K562 (cell line): ENCODE measurements around the gene LAMA5. TPM values are rescaled to one million over a fixed set of nuclear protein-coding genes. Genes with fewer than 3 reads are reported as not detected.

ENCODE experiments used
- CCNT2 ChIP-seq: IDR thresholded peaks from 2 replicates; pipeline ENCODE4 v1.6.1; 2011; ENCODE audit warnings: borderline replicate concordance, low read depth, mild to moderate bottlenecking, moderate library complexity, mixed read lengths, low read length; ENCODE audit not compliant: insufficient read length; ENCODE audit errors: extremely low read depth
- IFI16 ChIP-seq: fragments of 250-450 bp; sonication (Bioruptor Pico); IDR thresholded peaks from 2 replicates; pipeline ENCODE4 v2.1.2; 2022; ENCODE audit warnings: mild to moderate bottlenecking, inconsistent platforms
- MAFK ChIP-seq: IDR thresholded peaks from 2 replicates; pipeline ENCODE4 v1.6.1; 2011; ENCODE audit warnings: low read length, improper control_type of control experiment
- MCM3 ChIP-seq: fragments of 450-650 bp; IDR thresholded peaks from 2 replicates; pipeline ENCODE4 v1.6.1; 2016
- POLR3G ChIP-seq: IDR thresholded peaks from 2 replicates; pipeline ENCODE4 v1.6.1; 2011; ENCODE audit not compliant: insufficient read length, insufficient replicate concordance; ENCODE audit errors: extremely low read depth
- ZBTB40 ChIP-seq, 2 experiments: fragments of 450-650 bp in 1 of 2; sonication (generic) in 1 of 2; formaldehyde crosslinking in 1 of 2; IDR thresholded peaks; 2 replicates each; pipeline versions ENCODE4 v1.7.1 to v1.9.0; 2016 to 2022; ENCODE audit warnings: inconsistent platforms in 1 of 2, mild to moderate bottlenecking in 1 of 2, missing genetic modification reagents in 1 of 2
- ZNF639 ChIP-seq, 2 experiments: fragments of 200-800 bp in 1 of 2; sonication (Bioruptor generic) in 1 of 2; sonication (generic) in 1 of 2; formaldehyde crosslinking in 1 of 2; IDR thresholded peaks in 1 of 2; conservative IDR thresholded peaks in 1 of 2; 2 replicates each; pipeline versions ENCODE4 v1.5.0 to v1.6.1; 2016 to 2020; ENCODE audit warnings: missing compliant biosample characterization in 1 of 2, missing genetic modification characterization in 1 of 2, missing genetic modification reagents in 1 of 2
- polyA plus RNA-seq, 8 experiments: library from polyadenylated mRNA; depleted of rRNA in 4 of 8; stranded (reverse) in 5 of 8; unstranded in 3 of 8; fragments of >200 nt; fragmentation: Nextera tagmentation in 2 of 8; fragmentation: Illumina TruSeq in 1 of 8; extraction: Ambion mirVana in 2 of 8; extraction: Trizol in 1 of 8; gene quantifications; 2 replicates each; pipeline versions ENCODE4 v1.2.1 to v1.2.3, GENCODE V29; 2011 to 2014; ENCODE audit warnings: inconsistent platforms in 1 of 8, missing spikeins in 1 of 8
- total RNA-seq, 7 experiments: library from RNA; depleted of rRNA in 6 of 7; stranded (reverse); fragments of >200 nt in 6 of 7; fragmentation: Illumina TruSeq in 2 of 7; extraction: Trizol in 2 of 7; gene quantifications; 2 replicates each; pipeline versions ENCODE4 v1.2.1 to v1.2.3, GENCODE V29; 2011 to 2021; ENCODE audit warnings: low replicate concordance in 1 of 7
- TF ChIP-seq, protein P1 (sequence below): fragments of 450-650 bp; IDR thresholded peaks from 2 replicates; pipeline ENCODE4 v1.6.1; 2018; ENCODE audit warnings: mild to moderate bottlenecking, low read depth; ENCODE audit not compliant: partially characterized antibody

LAMA5 gene
- total and polyA plus RNA-seq, 9 of the 15 experiments (the other 6 are each of a cell fraction or from before 2014, with no cell fraction given): 0.31 to 101 (median 7.8) TPM

DNA sequence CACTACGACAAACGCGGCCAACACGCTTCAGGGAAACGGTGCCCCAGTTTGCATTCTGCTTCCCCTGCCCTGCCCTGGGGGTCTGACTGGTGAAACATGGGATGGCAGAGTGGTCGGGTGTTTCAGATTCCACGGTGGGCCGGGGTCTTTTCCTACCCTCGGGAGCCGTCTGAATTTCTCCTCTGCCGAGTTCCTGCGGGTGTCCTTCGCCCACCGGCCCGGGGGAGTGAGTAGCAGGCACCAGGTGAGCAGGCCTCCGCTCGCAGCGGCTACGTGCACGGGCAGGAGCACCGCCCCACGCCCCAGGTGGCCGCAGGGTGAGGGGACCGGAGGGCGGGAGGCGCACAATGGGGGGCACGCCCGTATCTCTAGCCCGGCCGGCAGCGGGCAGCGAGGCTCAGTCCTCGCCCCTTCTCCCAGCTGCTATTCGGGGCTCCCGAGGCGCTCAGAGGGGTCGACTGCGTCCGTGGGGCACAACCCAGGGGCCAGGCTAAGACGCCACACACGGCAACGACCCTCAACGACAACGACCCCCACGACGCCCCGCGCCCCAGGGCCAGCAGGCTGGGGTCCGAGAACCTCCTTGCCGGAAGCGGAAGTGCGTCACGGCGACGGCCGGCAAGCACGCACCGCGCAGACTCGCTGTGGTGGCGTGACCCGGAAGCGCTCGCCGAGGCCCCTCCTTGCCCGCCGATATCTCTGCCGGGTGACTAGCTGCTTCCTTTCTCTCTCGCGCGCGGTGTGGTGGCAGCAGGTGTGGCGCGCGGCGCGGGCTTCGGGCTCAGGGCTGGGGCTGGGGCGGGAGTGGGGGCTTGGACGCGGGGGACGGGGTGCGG lies 19.5 kb upstream of the LAMA5 start, which contains the start of gene RPS21 (continued):
- TF ChIP-seq ZBTB40 (IDR thresholded peaks at IDR 0.05) (peak; percentile 99), ZBTB40 (CRISPR knock-in tag; IDR thresholded peaks at IDR 0.05) (no peak), MCM3 (no peak), ZNF639 (CRISPR knock-in tag; conservative IDR thresholded peaks at IDR 0.05 in 1 of 2, IDR thresholded peaks at IDR 0.05 in 1 of 2) (peak in 1 of 2 experiments; percentile 83; a peak in 1 of 4 replicates), POLR3G (no peak), CCNT2 (no peak), IFI16 (CRISPR knock-in tag) (no peak), MAFK (no peak)
- TF ChIP-seq, protein P1, sequence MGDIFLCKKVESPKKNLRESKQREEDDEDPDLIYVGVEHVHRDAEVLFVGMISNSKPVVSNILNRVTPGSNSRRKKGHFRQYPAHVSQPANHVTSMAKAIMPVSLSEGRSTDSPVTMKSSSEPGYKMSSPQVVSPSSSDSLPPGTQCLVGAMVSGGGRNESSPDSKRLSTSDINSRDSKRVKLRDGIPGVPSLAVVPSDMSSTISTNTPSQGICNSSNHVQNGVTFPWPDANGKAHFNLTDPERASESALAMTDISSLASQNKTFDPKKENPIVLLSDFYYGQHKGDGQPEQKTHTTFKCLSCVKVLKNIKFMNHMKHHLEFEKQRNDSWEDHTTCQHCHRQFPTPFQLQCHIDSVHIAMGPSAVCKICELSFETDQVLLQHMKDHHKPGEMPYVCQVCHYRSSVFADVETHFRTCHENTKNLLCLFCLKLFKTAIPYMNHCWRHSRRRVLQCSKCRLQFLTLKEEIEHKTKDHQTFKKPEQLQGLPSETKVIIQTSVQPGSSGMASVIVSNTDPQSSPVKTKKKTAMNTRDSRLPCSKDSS: no peak
